Natural killer cell (primary cell): ENCODE results near the gene TUBB2B. TPM values are rescaled to one million over a fixed set of nuclear protein-coding genes. Genes with fewer than 3 reads are reported as not detected.

Experiments
- ATAC-seq, 3 donors: fragments of 150-1000 bp in 2 of 3; fragments of 200-7000 bp in 1 of 3; cut with Tn5 transposase; 1 replicate in 1 of 3; 2 replicates in 2 of 3; pipeline ENCODE4 v1.10.0; 2021; ENCODE audit warnings: mild to moderate bottlenecking in 2 of 3, moderate library complexity in 2 of 3
- DNase-seq, 2 donors: peaks; one replicate each; pipeline versions ENCODE4 v3.0.0 to v3.0.0-alpha.2; 2013 to 2021; ENCODE audit warnings: mixed read lengths in 1 of 2
- H3K27ac ChIP-seq: one replicate; pipeline ENCODE4 v1.5.1; 2013; ENCODE audit warnings: mild to moderate bottlenecking, low read length
- H3K27me3 ChIP-seq: one replicate; pipeline ENCODE4 v1.6.1; 2013; ENCODE audit warnings: low read length; ENCODE audit not compliant: control insufficient read depth, insufficient read depth
- H3K36me3 ChIP-seq: one replicate; pipeline ENCODE4 v1.6.1; 2013; ENCODE audit warnings: low read length; ENCODE audit not compliant: control insufficient read depth, insufficient read depth
- H3K4me1 ChIP-seq: one replicate; pipeline ENCODE4 v1.6.1; 2013; ENCODE audit warnings: low read length; ENCODE audit not compliant: control insufficient read depth, insufficient read depth
- H3K4me3 ChIP-seq: one replicate; pipeline ENCODE4 v1.5.1; 2013; ENCODE audit warnings: low read length
- H3K9me3 ChIP-seq: one replicate; pipeline ENCODE4 v1.6.1; 2013; ENCODE audit warnings: low read length; ENCODE audit not compliant: control insufficient read depth, insufficient read depth
- H3K27ac Mint-ChIP-seq, 2 donors: one replicate each; pipeline ENCODE4 v1.8.0; 2022; ENCODE audit warnings: mild to moderate bottlenecking in 2 of 2, mixed read lengths in 2 of 2, moderate library complexity in 1 of 2
- H3K27me3 Mint-ChIP-seq, 2 donors: one replicate each; pipeline ENCODE4 v1.8.0; 2022; ENCODE audit warnings: low read depth in 2 of 2, mixed read lengths in 2 of 2
- H3K36me3 Mint-ChIP-seq: one replicate; pipeline ENCODE4 v1.8.0; 2022; ENCODE audit warnings: mixed read lengths
- H3K4me1 Mint-ChIP-seq, 2 donors: one replicate each; pipeline ENCODE4 v1.8.0; 2022; ENCODE audit warnings: mixed read lengths in 2 of 2
- H3K4me3 Mint-ChIP-seq: one replicate; pipeline ENCODE4 v1.8.0; 2022; ENCODE audit warnings: mild to moderate bottlenecking, moderate library complexity, mixed read lengths
- H3K9me3 Mint-ChIP-seq, 2 donors: one replicate each; pipeline ENCODE4 v1.8.0; 2022; ENCODE audit warnings: mixed read lengths in 2 of 2
- CTCF ChIP-seq: fragments of 200-600 bp; IDR thresholded peaks from one replicate; pipeline ENCODE4 v1.8.0; 2022; ENCODE audit warnings: antibody characterized with exemption
- WGBS: methylation state at CpG from one replicate; pipeline ENCODE4 v1.1.7; 2013; ENCODE audit warnings: missing lambda C conversion rate; ENCODE audit not compliant: insufficient coverage; 5-methylcytosine and 5-hydroxymethylcytosine counted together
- intact Hi-C: fragments of 100-400 bp; cut with micrococcal nuclease; formaldehyde crosslinking; loops from one replicate; pipeline ENCODE4 v1.14.2; 2022
- total RNA-seq, 4 donors: library from RNA; stranded (reverse); fragments of 120-200 nt in 1 of 4; gene quantifications; one replicate each; pipeline versions ENCODE4 v1.2.3 to v1.2.4, GENCODE V29; 2013 to 2022

TUBB2B gene
- total RNA-seq, 3 donors from 2014 or later (not counting 1 experiment from before 2014, with no cell fraction given) = 0.66 to 0.75 TPM; not detected in 1

DNA sequence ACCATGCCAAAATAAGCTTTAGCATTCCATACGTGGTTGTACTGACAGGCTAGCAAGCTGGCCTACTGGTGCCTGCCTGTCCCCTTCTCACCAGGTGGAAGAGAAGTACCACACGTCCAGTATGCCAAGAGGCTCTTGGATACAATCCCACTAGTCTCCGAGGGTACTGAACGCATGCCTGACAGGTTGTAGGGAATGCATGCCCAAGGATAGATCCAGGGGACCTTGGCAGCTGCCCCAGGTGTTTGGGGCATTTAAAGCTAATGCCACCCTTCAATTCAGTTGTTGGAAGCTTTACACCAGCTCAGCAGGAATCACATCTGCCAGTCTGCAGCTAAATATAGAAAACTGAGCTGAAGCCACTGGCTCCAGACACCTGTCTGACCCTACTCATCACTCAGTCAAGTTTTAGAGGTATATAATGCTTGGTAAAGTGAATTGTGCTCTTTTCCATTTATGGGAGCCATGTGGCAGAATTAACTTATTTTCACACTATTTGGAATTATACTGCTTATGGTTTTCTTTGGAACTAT lies 4.9 kb downstream of the TUBB2B start:
- H3K4me1 Mint-ChIP-seq = peaks cover 5 to 9% of the 10 kb centered on the region in 2 donors
- peaks cover 12% of the 10 kb centered on the region for H3K4me1 ChIP-seq
- intact Hi-C loops = no loop called here

DNA sequence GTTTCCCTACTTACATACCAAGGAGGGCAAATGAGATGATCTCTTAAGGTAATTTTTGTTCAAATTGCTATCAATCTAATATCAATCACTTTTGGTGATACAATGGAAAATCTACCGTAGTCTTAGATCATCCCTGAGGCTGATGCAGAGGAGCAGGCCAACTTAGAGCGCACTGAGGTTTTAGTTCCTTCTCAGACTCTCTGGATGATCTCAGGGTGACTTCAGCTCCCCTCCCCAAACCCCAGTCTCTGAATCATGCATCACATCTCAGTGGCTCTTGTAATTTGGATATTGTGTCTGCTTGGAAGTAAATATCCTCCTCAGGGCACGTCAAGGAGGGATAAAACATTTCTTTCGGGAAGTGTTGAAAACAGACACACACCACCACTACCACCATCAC lies 5.9 kb downstream of the TUBB2B start:
- Mint-ChIP-seq H3K4me3 (no peak overlapping the region), H3K27ac (peak overlapping the region in 1 of 2 donors; percentile 73), H3K9me3 (peaks cover 0 to 5% of the 10 kb centered on the region in 2 donors), H3K4me1 (peaks cover 0 to under 1% of the 10 kb centered on the region in 2 donors), H3K36me3 (no peaks in the 10 kb centered on the region), H3K27me3 (peaks cover 22 to 52% of the 10 kb centered on the region in 2 donors)
- Histone ChIP-seq H3K27me3 (peaks cover 12% of the 10 kb centered on the region), H3K27ac (no peak overlapping the region), H3K9me3 (no peaks in the 10 kb centered on the region), H3K4me3 (no peak overlapping the region), H3K4me1 (peaks cover 2% of the 10 kb centered on the region), H3K36me3 (no peaks in the 10 kb centered on the region)
- 100% methylated on average over 2 of the region's 4 CpGs for WGBS
- no peak for TF ChIP-seq CTCF
- ATAC-seq (no peak), DNase-seq (no peak)
- intact Hi-C loops = no loop called here

More for the DNA sequence above, 4.9 kb downstream of the TUBB2B start:
- Mint-ChIP-seq H3K27me3 (peaks cover 24 to 52% of the 10 kb centered on the region in 2 donors), H3K4me3 (no peak overlapping the region), H3K9me3 (peaks cover 0 to 5% of the 10 kb centered on the region in 2 donors), H3K27ac (peak overlapping the region in 1 of 2 donors; percentile 73), H3K36me3 (no peaks in the 10 kb centered on the region)
- H3K9me3 ChIP-seq = no peaks in the 10 kb centered on the region
- no peak for TF ChIP-seq CTCF
- no peak overlapping the region for H3K4me3 ChIP-seq
- no peak for DNase-seq
- 90% methylated on average over 4 of the region's 4 CpGs for WGBS
- peaks cover 20% of the 10 kb centered on the region for H3K27me3 ChIP-seq
- ATAC-seq = no peak
- H3K27ac ChIP-seq = no peak overlapping the region
- no peaks in the 10 kb centered on the region for H3K36me3 ChIP-seq

DNA sequence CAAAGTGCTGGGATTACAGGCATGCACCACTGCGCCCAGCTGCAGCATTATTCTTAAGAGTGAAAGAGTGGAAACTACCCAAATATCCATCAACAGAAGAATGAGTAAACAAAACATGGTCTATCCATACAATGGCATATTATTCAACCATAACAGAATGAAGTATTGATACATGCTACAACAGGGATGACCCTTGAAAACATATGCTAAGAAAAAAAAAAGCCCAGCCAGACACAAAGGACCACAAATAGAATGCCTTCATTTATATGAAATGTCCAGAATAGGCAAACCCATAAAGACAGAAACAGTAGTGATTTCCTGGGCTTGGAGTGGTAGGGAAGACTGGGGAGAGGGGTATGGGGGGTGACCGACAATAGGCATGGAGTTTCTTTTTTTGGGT lies 7.1 kb downstream of the TUBB2B start:
- no peaks in the 10 kb centered on the region for H3K36me3 Mint-ChIP-seq
- no peaks in the 10 kb centered on the region for H3K36me3 ChIP-seq
- intact Hi-C loops = no loop called here
- no peak for ATAC-seq
- peaks cover 2% of the 10 kb centered on the region for H3K27me3 ChIP-seq
- DNase-seq = no peak
- no peak overlapping the region for H3K4me3 ChIP-seq
- H3K9me3 Mint-ChIP-seq = peaks cover 0 to 5% of the 10 kb centered on the region in 2 donors
- H3K27me3 Mint-ChIP-seq = peaks cover 29 to 53% of the 10 kb centered on the region in 2 donors
- 87% methylated on average over 2 of the region's 2 CpGs for WGBS
- TF ChIP-seq CTCF = no peak
- H3K27ac Mint-ChIP-seq = no peak overlapping the region
- H3K4me3 Mint-ChIP-seq = no peak overlapping the region
- no peak overlapping the region for H3K27ac ChIP-seq
- H3K4me1 ChIP-seq = no peaks in the 10 kb centered on the region
- no peaks in the 10 kb centered on the region for H3K9me3 ChIP-seq
- H3K4me1 Mint-ChIP-seq = no peaks in the 10 kb centered on the region

DNA sequence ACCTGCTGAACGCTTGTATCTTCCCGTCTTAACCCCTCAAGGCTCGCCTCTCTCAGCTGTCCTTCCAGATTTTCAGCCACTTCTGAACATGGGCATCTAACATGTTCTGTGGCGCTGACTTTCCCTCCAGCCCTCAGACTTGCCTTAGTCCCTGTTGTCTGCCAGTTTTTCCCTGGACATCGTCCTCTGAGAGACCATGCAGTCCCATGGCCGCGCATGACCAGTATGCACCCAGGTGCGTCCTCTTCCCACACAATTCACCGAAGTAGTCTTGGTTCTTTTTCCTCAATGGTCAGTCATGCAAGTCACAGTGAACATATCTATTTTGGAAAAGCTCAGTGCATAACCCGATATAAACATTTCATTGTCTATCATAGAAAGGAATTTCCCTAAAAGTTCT lies 9.2 kb downstream of the TUBB2B start:
- 95% methylated on average over 9 of the region's 10 CpGs for WGBS
- H3K27ac Mint-ChIP-seq = no peak overlapping the region
- no peak overlapping the region for H3K4me3 Mint-ChIP-seq
- H3K4me3 ChIP-seq = no peak overlapping the region
- no peak overlapping the region for H3K27ac ChIP-seq
- no peaks in the 10 kb centered on the region for H3K36me3 Mint-ChIP-seq
- intact Hi-C loops = no loop called here
- no peaks in the 10 kb centered on the region for H3K36me3 ChIP-seq
- peaks cover 0 to 5% of the 10 kb centered on the region in 2 donors for H3K9me3 Mint-ChIP-seq
- peaks cover 25 to 40% of the 10 kb centered on the region in 2 donors for H3K27me3 Mint-ChIP-seq
- ATAC-seq (no peak), DNase-seq (no peak)
- H3K4me1 ChIP-seq = no peaks in the 10 kb centered on the region
- TF ChIP-seq CTCF = no peak
- H3K27me3 ChIP-seq = peaks cover 2% of the 10 kb centered on the region
- H3K9me3 ChIP-seq = no peaks in the 10 kb centered on the region
- H3K4me1 Mint-ChIP-seq = no peaks in the 10 kb centered on the region
